ENCODE data around the gene SNAI1.

- no peak for TF ChIP-seq CTCF (IDR thresholded peaks at IDR 0.05)
- TF ChIP-seq EZH2 (IDR thresholded peaks at IDR 0.05; ENCODE audit: borderline replicate concordance, insufficient read depth, low read depth, low read length, poor library complexity, severe bottlenecking) = no peak
Observed at GRCh38 chr20:49942942-49943341, 39.8 kb upstream of the SNAI1 start.

Data from B cell (primary cell).